Inferior parietal cortex (tissue), 1 donor: ENCODE measurements around the gene SERAC1.
"Not testable (repeated sequence)": the region's sequence is repeated elsewhere in the genome, so short reads cannot be mapped to it uniquely, and the experiment has no call there.

Experiments used
- DNase-seq: peaks from one replicate; pipeline ENCODE4 v3.0.0-alpha.2; 2016; ENCODE audit errors: extremely low spot score

Gene SERAC1

DNA sequence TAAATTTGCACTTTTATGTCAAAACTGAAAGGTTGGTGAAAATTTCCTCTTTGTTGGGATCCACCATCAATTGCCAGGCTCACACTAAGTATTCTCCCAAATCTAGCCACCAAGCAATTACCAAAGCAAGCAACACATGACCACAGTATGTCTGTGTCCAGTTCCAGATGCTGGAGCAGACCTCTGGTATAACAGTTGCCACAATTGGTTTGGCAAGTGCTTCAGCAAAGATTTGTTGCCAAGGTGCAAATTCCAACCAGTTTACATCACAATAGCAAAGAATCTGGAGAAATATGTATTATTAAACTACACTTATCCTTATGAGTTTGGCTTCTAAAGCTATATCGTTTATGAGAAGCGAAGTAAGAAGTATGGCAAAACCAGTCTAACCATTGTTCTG is 6.5 kb upstream of the SERAC1 start:
- DNase-seq, result no peak

GRCh38 chr6:158174024-158174423 is 6.0 kb upstream of the SERAC1 start:
- DNase-seq, result no peak

DNA sequence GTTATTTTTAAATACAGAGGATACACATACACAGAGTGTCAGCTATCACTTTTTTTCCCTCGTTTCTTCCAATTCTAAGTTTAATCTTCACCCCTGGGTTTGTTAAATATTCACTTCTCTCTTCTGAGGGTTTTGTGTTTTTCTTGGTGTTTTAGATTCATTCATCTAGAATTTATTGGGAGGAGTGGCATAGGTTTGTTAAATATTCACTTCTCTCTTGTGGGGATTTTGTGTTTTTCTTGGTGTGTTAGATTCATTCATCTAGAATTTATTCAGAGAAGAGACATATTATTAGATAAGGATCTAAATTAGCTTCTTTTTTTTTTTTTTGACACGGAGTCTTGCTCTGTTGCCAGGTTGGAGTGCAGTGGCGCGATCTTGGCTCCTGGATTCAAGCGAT is 3.9 kb upstream of the SERAC1 start:
- DNase-seq, result no peak

DNA sequence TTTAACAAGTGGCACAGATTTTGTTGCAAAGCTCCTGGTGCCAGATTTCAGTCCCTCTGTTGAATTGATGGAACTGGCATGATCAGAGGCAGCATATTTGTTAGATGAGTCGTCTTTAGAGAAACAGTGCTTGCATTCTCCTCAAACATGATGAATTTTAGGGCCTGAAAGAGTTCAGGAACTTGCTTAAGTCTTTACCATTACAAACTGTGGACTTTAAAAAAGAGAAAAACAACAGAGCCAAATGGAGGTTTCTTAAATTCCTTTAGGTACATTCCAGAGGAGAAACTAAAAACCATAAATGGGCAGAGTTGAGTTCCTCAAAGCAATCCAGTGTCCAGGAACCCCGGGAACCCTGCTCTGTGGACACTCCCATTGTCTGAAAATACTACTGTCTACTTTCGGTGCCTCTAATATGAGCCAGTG is 2.6 kb upstream of the SERAC1 start:
- DNase-seq, result no peak

- DNase-seq, result not testable (repeated sequence)
Measured at GRCh38 chr6:158169634-158170033, 1.6 kb upstream of the SERAC1 start.

DNA sequence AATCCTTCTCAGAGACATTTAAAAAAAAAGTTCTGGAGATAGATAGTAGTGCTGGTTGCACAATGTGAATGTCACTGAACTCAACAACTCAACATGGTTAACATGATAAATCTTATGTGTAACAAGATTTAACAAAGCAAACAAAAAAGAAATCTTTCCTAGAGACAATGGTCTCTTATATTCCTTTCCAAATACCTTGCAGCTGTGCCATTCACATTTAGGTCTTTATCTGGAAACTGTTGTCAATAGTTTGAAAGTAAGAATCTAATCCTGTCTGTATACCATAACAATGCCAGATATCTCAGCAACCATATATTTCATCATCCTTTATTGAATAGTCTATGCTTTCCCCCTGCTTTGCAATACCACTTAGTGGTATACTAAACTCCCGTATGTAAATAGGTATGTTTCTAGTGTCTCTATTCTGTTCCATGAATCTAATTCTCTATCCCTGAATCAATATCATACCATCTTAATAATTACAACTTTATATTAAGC is 2.1 kb downstream of the SERAC1 start:
- DNase-seq, result no peak

DNA sequence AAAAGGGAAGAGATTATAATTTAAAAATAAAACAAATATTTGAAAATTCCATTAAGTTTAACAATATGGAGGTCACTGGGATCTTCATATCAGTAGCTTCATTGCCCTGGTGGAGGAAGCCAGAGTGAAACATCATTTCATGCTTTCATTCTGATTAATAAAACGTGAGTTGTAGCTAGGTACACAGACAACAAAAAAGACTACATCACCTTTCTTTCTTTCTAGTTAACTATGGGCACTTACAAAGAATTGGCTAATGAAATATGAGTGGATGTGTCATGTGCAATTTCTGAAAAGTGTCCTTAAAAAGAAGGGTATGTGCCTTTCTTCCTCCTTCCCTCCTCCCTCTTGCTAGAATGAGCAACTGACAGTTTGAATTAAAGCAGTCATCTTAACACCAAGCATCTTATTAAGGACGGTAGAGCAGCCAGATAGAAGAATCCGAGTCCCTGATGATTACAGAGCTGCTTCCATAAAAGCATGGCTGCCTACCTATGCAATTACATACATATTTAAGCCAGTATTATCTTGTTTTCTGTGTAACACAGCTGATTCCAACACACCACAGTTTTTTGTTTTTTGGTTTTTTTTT is 3.4 kb downstream of the SERAC1 start:
- no peak for DNase-seq

DNA sequence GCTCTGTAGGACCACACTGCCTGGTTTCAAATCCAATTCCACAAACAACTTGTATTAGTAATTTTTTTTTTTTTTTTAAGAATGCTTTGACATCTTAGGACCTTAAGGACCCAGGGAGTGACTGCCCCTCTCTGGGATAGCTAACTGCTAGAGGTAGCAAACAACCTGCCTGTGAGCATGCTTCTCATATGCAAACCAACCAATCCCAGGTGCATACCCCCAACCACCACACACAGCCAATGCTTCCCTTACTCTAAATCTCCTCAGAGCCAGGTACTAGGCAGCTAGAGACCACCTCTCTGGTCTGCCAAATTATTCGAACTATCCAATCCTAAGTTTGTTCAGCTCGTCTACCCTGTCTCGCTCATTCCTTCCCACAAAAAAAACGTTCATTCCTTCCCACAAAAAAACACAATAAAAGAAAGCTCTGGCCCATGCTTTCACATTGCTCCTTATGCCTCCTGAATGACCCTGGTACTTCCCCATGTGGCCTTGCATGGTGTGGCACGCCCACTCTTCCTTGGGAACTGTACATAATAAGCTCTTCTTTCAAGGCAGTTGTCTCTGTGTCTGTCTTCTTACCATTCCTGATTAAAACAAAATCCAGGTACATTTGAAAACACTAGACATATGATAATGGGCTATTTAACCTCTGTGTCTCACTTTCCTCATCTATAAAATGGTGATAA is 6.4 kb downstream of the SERAC1 start:
- no peak for DNase-seq

- no peak for DNase-seq
Measured at GRCh38 chr6:158160932-158161539, 7.0 kb downstream of the SERAC1 start.

- DNase-seq, result no peak
Measured at GRCh38 chr6:158158748-158159147, 9.3 kb downstream of the SERAC1 start.

- no peak for DNase-seq
Measured at GRCh38 chr6:158158123-158158522, 9.9 kb downstream of the SERAC1 start.

GRCh38 chr6:158157064-158157764 is 10.8 kb downstream of the SERAC1 start:
- DNase-seq, result no peak

DNA sequence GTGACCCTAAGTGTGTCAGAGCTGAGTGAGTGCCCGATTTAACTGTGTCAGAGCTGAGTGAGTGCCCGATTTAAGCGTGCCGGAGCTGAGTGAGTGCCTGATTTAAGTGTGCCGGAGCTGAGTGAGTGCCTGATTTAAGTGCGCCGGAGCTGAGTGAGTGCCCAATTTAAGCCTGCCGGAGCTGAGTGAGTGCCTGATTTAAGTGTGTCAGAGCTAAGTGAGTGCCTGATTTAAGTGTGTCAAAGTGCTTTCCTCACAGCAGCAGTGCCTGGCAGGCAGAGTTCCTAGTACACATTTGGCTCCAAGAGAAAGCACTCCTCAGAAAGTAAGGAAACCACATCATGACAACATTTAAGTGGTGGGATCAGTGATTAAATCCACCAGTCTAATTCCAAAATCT is 13.2 kb downstream of the SERAC1 start:
- DNase-seq, result no peak

DNA sequence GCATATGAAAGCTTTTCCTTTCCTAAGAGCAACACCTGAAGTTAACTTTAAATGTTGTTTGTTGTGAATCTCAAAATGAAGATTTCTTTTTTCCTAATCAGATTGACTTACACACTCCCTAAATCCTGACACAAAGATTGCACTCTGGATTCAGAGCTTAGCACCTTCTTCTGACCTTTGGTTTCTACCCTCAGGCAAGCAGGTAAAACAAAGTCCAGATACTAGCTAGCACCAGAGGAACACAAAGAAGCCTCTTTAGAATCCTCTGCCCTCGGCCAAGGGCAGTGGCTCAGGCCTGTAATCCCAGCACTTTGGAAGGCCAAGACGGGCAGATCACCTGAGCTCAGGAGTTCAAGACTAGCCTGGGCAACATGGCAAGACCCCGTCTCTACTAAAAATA is 14.5 kb downstream of the SERAC1 start:
- no peak for DNase-seq

DNA sequence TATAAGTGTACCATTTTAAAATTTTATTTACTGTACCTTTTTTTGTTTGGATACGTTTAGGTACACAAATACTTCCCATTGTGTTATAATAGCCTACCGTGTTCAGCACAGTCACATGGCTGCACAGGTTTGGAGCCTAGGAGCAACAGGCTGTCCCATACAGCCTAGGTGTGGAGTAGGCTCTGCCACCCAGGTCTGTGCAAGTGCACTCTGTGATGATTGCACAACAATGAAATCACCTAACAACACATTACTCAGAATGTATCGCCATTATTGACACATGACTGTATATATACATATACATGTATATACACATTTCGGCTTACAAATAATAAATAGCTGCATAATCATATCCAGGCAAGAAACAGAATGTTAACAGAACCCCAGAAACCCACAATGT is 15.4 kb downstream of the SERAC1 start:
- no peak for DNase-seq

- DNase-seq, result not testable (repeated sequence)
Measured at GRCh38 chr6:158152025-158152424, 16.0 kb downstream of the SERAC1 start.

- no peak for DNase-seq
Measured at GRCh38 chr6:158150701-158151100, 17.4 kb downstream of the SERAC1 start.

GRCh38 chr6:158149641-158150040 is 18.4 kb downstream of the SERAC1 start:
- no peak for DNase-seq

DNA sequence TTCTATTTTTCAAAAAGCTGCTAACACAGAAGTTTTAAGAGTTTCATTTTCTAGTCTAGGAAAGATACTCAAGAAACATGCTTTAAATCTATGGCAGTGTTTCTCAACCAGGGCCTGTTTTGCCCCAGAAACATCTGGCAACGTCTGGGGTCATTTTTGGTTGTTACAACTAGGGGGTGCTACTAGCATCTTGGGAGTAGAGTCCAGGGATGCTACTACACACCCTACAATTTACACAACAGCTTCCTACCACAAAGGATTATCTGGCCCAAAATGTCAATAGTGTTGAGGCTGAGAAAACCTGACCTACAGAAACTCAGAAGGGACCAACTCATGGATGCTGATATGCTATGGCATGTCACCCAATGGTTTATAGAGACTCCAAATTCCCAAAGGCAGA is 24.4 kb downstream of the SERAC1 start:
- DNase-seq, result no peak

GRCh38 chr6:158142789-158143188 is 25.3 kb downstream of the SERAC1 start:
- no peak for DNase-seq

DNA sequence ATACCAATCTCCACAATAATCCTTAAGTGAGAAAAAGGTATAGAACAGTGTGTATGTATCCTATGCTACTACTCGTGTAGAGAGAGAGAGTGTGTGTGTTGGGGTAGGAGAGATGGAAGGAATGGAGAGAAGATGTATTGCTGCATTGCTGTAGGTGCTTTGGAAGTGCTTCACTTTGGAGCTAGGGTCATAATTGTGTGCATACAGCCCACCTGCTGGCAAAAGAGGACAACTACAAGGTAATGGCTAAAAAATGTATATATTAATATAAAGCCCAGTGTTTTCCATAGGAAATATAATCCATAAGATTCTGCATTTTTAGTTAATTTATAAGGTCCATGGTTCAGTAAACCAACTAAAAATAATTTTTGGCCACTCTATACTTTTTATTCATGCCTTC is 36.1 kb downstream of the SERAC1 start:
- DNase-seq, result no peak

- DNase-seq, result no peak
Measured at GRCh38 chr6:158125271-158125670, 42.8 kb downstream of the SERAC1 start.

DNA sequence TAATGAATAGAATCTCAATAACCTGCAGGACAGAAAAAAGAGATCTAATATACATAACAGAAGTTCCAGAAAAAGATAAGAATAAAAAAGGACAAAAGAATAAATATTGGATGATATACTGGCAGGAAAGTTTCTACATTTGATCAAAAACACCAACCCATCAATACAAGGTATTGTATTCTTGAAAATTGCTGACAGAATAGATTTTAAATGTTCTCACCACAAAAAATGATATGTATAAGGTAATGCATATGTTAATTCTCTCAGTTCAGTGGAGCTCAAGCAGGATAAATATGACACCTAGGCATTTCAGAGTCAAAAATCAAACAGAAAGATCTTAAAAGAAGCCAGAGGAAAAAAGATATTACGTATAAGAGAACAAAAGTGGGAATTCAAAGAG is 43.8 kb downstream of the SERAC1 start:
- no peak for DNase-seq
